ENCODE data around the gene CPB2.

The CPB2 gene

GRCh38 chr13:46052319-46053161 lies 52.3 kb downstream of the CPB2 start, which contains the start of gene ZC3H13:
ZC3H13 (minus strand) TSS chr13:46052746; CDS start chr13:46045507, 7,239 bp downstream.
- peak; percentile 61 to 98 (median 90) for DNase-seq

GRCh38 chr13:46051968-46052318 lies 52.9 kb downstream of the CPB2 start:
- peak in 1 of 56 donors; percentile 14 for DNase-seq

GRCh38 chr13:46050771-46051170 lies 54.1 kb downstream of the CPB2 start:
- DNase-seq, result no peak

- DNase-seq, result no peak
These were observed 59.4 kb downstream of the CPB2 start for GRCh38 chr13:46045424-46045823.

- no peak for DNase-seq
These were observed 61.2 kb downstream of the CPB2 start for GRCh38 chr13:46043647-46044046.

- DNase-seq, result no peak
These were observed 63.4 kb downstream of the CPB2 start for GRCh38 chr13:46041419-46041839.

- DNase-seq, result no peak
These were observed 64.1 kb downstream of the CPB2 start for GRCh38 chr13:46040763-46041162.

GRCh38 chr13:46039411-46040182 lies 65.2 kb downstream of the CPB2 start:
- no peak for DNase-seq

GRCh38 chr13:46038296-46038695 lies 66.5 kb downstream of the CPB2 start:
- no peak for DNase-seq

- no peak for DNase-seq
These were observed 69.8 kb downstream of the CPB2 start for GRCh38 chr13:46035066-46035465.

GRCh38 chr13:46032341-46032740 lies 72.5 kb downstream of the CPB2 start:
- DNase-seq, result no peak

GRCh38 chr13:46031581-46032263 lies 73.1 kb downstream of the CPB2 start:
- no peak for DNase-seq

- DNase-seq, result no peak
These were observed 79.7 kb downstream of the CPB2 start for GRCh38 chr13:46025157-46025556.

- no peak for DNase-seq
These were observed 82.4 kb downstream of the CPB2 start for GRCh38 chr13:46022481-46022880.

GRCh38 chr13:46016216-46016615 lies 88.6 kb downstream of the CPB2 start:
- DNase-seq, result no peak

GRCh38 chr13:46015366-46015765 lies 89.5 kb downstream of the CPB2 start:
- no peak for DNase-seq

- no peak for DNase-seq
These were observed 92.4 kb downstream of the CPB2 start for GRCh38 chr13:46012404-46012803.

- no peak for DNase-seq
These were observed 94.7 kb downstream of the CPB2 start for GRCh38 chr13:46010148-46010547.

- no peak for DNase-seq
These were observed 96.2 kb downstream of the CPB2 start for GRCh38 chr13:46008631-46009030.

GRCh38 chr13:46006688-46007452 lies 98.0 kb downstream of the CPB2 start:
- no peak for DNase-seq

- no peak for DNase-seq
These were observed 100.3 kb downstream of the CPB2 start for GRCh38 chr13:46004491-46004890.
